Breast epithelium (tissue), 4 donors: ENCODE measurements around the gene MKRN1. TPM values are rescaled to one million over a fixed set of nuclear protein-coding genes. Genes with fewer than 3 reads are reported as not detected.
"Not testable (repeated sequence)": the region's sequence is repeated elsewhere in the genome, so short reads cannot be mapped to it uniquely, and the experiment has no call there.

Experiments used
- DNase-seq, 2 donors: peaks; one replicate each; pipeline ENCODE4 v3.0.0-alpha.2; 2019; ENCODE audit warnings: low spot score in 2 of 2
- H3K27ac ChIP-seq, 2 donors: fragments of 200-600 bp; sonication (generic) in 1 of 2; one replicate each; pipeline ENCODE4 v1.5.1; 2016 to 2019; ENCODE audit warnings: mild to moderate bottlenecking in 1 of 2
- H3K27me3 ChIP-seq, 2 donors: fragments of 200-600 bp; sonication (generic) in 1 of 2; one replicate each; pipeline versions ENCODE4 v1.5.1 to v1.6.0; 2017 to 2019; ENCODE audit warnings: control low read depth in 1 of 2, mild to moderate bottlenecking in 1 of 2
- H3K36me3 ChIP-seq: fragments of 200-600 bp; one replicate; pipeline ENCODE4 v1.5.1; 2019
- H3K4me1 ChIP-seq, 2 donors: fragments of 200-600 bp; sonication (generic); one replicate each; pipeline ENCODE4 v1.5.1; 2016 to 2019; ENCODE audit warnings: control low read depth in 1 of 2
- H3K4me3 ChIP-seq, 3 donors: fragments of 200-600 bp; sonication (generic); 1 replicate in 2 of 3; 2 replicates in 1 of 3; pipeline ENCODE4 v1.5.1; 2016 to 2019; ENCODE audit warnings: mild to moderate bottlenecking in 3 of 3, moderate library complexity in 2 of 3
- H3K9me3 ChIP-seq, 2 donors: fragments of 200-600 bp; sonication (generic) in 1 of 2; one replicate each; pipeline ENCODE4 v1.5.1; 2016 to 2019; ENCODE audit warnings: control low read depth in 1 of 2
- POLR2A ChIP-seq: fragments of 450-650 bp; IDR thresholded peaks from one replicate; pipeline ENCODE4 v1.6.1; 2016; ENCODE audit warnings: antibody characterized with exemption, mild to moderate bottlenecking, moderate library complexity
- POLR2AphosphoS5 ChIP-seq, 3 donors: sonication (generic); formaldehyde crosslinking; IDR thresholded peaks; one replicate each; pipeline ENCODE4 v1.6.1; 2017; ENCODE audit warnings: antibody characterized with exemption in 3 of 3
- intact Hi-C: fragments of 100-400 bp; cut with DNase I; formaldehyde crosslinking; loops from one replicate; pipeline ENCODE4 v1.15.1; 2023; ENCODE audit warnings: low total_unique reads
- total RNA-seq, 3 donors: library from RNA; depleted of rRNA; stranded (reverse); fragments of >200 nt; gene quantifications; one replicate each; pipeline ENCODE4 v1.1.0, GENCODE V29; 2016
- TF ChIP-seq, protein P1 (sequence below), 3 donors: fragments of 450-650 bp; IDR thresholded peaks; one replicate each; pipeline ENCODE4 v1.5.1; 2016 to 2017; ENCODE audit warnings: antibody characterized with exemption in 3 of 3, mild to moderate bottlenecking in 3 of 3, moderate library complexity in 3 of 3

Gene MKRN1
- total RNA-seq, 3 donors from 2014 or later: 58.7 to 96.2 (median 85.0) TPM

DNA sequence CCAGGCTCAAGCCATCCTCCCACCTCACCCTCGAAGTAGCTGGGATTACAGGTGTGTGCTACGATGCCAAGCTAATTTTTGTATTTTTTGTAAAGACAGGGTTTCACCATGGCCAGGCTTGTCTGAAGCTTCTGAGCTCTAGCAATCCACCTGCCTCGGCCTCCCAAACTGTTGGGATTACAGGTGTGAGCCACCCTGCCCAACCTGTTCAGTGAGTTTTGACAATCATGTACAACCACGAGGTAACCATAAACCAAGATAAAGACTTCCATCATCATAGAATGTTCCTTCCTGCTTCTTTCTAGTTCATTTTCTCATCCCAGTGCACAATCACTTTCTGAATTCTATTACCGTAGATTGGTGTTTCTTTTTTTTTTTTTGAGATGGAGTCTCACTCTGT, 30.5 kb upstream of the MKRN1 start:
- H3K27me3 ChIP-seq: no peaks in the 10 kb centered on the region
- H3K36me3 ChIP-seq: no peaks in the 10 kb centered on the region
- no peaks in the 10 kb centered on the region for H3K4me1 ChIP-seq
- intact Hi-C loops: no loop called here
- TF ChIP-seq, protein P1, sequence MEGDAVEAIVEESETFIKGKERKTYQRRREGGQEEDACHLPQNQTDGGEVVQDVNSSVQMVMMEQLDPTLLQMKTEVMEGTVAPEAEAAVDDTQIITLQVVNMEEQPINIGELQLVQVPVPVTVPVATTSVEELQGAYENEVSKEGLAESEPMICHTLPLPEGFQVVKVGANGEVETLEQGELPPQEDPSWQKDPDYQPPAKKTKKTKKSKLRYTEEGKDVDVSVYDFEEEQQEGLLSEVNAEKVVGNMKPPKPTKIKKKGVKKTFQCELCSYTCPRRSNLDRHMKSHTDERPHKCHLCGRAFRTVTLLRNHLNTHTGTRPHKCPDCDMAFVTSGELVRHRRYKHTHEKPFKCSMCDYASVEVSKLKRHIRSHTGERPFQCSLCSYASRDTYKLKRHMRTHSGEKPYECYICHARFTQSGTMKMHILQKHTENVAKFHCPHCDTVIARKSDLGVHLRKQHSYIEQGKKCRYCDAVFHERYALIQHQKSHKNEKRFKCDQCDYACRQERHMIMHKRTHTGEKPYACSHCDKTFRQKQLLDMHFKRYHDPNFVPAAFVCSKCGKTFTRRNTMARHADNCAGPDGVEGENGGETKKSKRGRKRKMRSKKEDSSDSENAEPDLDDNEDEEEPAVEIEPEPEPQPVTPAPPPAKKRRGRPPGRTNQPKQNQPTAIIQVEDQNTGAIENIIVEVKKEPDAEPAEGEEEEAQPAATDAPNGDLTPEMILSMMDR (IDR thresholded peaks at IDR 0.05): no peak
- TF ChIP-seq POLR2AphosphoS5 (IDR thresholded peaks at IDR 0.05) (no peak), POLR2A (no peak)
- H3K9me3 ChIP-seq: no peaks in the 10 kb centered on the region
- no peak overlapping the region for H3K27ac ChIP-seq
- H3K4me3 ChIP-seq: no peak overlapping the region
- DNase-seq: no peak

DNA sequence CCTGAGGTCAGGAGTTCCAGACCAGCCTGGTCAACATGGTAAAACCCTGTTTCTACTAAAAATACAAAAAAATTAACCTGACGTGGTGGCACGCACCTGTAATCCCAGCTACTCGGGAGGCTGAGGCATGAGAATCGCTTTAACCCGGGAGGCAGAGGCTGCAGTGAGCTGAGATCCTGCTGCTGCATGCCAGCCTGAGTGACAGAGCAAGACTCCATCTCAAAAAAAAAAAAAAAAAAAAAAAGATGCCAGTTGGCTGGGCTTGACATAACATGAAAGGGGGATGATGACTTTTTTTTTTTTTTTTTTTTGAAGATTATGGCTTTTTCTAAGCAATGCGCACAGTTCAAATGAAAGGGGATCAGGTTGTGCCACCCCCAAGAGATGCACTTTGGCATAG, 28.3 kb upstream of the MKRN1 start:
- intact Hi-C loops, H3K27ac ChIP-seq, H3K4me1 ChIP-seq, H3K4me3 ChIP-seq, DNase-seq, H3K9me3 ChIP-seq, H3K27me3 ChIP-seq, H3K36me3 ChIP-seq: not testable (repeated sequence)

DNA sequence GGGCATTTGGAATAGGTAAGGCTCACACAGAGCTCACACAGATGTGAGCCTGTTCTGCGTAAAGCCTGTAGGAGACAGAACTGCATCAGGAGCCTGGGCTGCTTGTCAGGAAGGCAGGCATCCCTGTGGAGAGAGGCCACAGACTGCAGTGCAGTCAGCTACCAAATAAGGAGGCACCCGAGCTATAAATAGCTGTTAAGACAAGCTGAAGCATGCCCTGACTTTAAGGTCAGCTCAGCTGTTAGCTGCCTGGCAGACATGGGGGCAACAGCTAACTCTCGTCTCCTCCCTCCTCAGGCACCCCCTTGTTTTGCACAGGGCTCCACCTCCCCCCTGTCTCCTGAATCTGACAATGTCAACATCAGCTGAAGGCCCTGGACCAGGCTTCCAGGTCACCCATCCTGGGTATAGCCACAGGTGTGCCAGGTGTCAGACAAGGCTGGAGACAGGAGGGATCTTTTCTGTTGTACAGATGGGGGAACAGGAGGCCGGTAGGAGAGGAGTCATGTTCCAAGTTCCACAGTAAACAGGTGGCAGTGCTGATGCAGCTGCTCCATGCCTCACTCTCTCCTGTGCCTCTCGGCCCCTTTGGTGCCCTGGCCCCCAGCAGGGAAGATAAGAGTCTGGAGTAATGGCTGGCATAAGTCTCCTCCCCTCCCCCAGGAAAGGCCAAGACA, 27.6 kb upstream of the MKRN1 start:
- peak in 1 of 2 donors; percentile 29 for DNase-seq
- Histone ChIP-seq H3K4me3 (no peak overlapping the region), H3K27ac (peak overlapping the region; percentile 4 to 18), H3K36me3 (no peaks in the 10 kb centered on the region), H3K27me3 (no peaks in the 10 kb centered on the region), H3K9me3 (no peaks in the 10 kb centered on the region), H3K4me1 (no peaks in the 10 kb centered on the region)
- intact Hi-C loops: no loop called here
- TF ChIP-seq, protein P1 (IDR thresholded peaks at IDR 0.05): no peak
- TF ChIP-seq POLR2A: no peak
- no peak for TF ChIP-seq POLR2AphosphoS5 (IDR thresholded peaks at IDR 0.05)

DNA sequence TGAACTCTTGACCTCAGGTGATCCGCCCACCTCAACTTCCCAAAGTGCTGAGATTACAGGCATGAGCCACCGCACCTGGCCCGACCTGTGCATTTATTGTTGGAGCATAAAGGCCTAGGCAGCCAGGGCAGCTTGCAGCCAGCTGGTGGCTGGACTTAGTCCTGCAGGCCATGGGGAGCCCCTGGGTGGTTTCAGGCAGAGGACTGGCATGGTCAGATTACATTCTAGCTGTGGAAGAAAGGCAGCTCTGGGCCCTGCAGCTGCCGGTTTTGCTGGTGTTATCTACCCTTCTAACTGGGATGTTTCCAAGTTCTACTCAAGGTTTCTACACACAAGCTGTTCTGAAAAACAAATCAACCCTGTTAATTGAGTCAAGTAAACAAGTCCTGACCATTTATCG, 22.7 kb upstream of the MKRN1 start:
- TF ChIP-seq POLR2A (no peak), POLR2AphosphoS5 (IDR thresholded peaks at IDR 0.05) (no peak)
- TF ChIP-seq, protein P1 (IDR thresholded peaks at IDR 0.05): no peak
- Histone ChIP-seq H3K27me3 (no peaks in the 10 kb centered on the region), H3K9me3 (no peaks in the 10 kb centered on the region), H3K36me3 (no peaks in the 10 kb centered on the region), H3K4me3 (no peak overlapping the region), H3K4me1 (no peaks in the 10 kb centered on the region), H3K27ac (no peak overlapping the region)
- intact Hi-C loops: no loop called here
- no peak for DNase-seq

DNA sequence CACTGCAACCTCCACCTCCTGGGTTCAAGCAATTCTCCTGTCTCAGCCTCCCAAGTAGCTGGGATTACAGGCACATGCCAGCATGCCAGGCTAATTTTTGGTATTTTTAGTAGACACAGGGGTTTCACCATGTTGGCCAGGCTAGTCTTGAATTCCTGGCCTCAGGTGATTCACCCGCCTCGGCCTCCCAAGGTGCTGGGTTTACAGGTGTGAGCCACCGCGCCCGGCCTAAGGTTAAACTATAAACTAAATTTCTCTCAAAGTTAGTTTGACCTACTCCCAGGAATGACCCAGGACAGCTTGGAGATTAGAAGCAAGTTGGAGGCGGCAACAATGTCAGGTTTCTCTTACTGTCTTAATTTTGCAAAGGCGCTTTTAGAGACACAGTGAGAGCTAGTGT, 18.5 kb upstream of the MKRN1 start:
- H3K9me3 ChIP-seq, H3K36me3 ChIP-seq, DNase-seq, H3K4me3 ChIP-seq, H3K4me1 ChIP-seq, H3K27me3 ChIP-seq, H3K27ac ChIP-seq, intact Hi-C loops: not testable (repeated sequence)

DNA sequence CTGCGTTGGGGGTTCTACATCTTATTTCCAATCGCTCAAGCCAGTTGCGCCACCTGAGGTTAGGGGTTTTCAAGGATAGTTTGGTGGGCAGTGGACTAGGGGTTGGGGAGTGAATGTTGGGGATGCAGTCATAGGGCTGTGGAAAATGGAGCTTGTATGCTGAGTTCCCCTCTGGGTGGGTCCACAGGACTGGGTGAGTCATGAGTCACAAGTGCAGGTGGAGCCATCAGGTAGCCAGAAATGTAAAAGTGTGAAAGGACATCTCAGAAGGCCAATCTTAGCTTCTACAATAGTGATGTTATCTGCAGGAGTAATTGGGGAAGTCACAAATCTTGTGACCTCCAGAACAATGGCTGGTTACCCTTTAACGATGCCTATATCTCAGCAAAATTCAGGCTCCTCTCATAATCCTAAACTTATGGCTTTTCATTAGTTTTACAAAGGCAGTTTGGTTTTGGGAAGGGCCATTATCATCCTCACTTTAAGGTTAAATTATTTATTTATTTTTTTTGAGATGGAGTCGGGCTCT, 18.0 kb upstream of the MKRN1 start:
- H3K36me3 ChIP-seq: no peaks in the 10 kb centered on the region
- H3K9me3 ChIP-seq: no peaks in the 10 kb centered on the region
- no peak overlapping the region for H3K27ac ChIP-seq
- intact Hi-C loops: no loop called here
- TF ChIP-seq POLR2AphosphoS5 (IDR thresholded peaks at IDR 0.05): no peak
- no peak for TF ChIP-seq POLR2A
- no peak overlapping the region for H3K4me3 ChIP-seq
- DNase-seq: no peak
- no peaks in the 10 kb centered on the region for H3K4me1 ChIP-seq
- no peaks in the 10 kb centered on the region for H3K27me3 ChIP-seq
